ENCODE results near the gene NKPD1. TPM values are rescaled to one million over a fixed set of nuclear protein-coding genes. Genes with fewer than 3 reads are reported as not detected.
A peak's percentile ranks its signal among the peaks of the same experiment; 100 is the strongest.

NKPD1 gene
- total and polyA plus RNA-seq, 9 of the 15 experiments (the other 6 are each of a cell fraction or from before 2014, with no cell fraction given) = 0.03 to 0.09 (median 0.04) TPM; not detected in 5

GRCh38 chr19:45150751-45151281 is 10.0 kb downstream of the NKPD1 start (continued):
- no peak for TF ChIP-seq ZBTB9 (CRISPR knock-in tag; IDR thresholded peaks at IDR 0.05)
- TF ChIP-seq GTF2B (IDR thresholded peaks at IDR 0.05; ENCODE audit: extremely low read depth, insufficient read length) = no peak
- no peak for TF ChIP-seq ZBTB49 (CRISPR knock-in tag; IDR thresholded peaks at IDR 0.05; ENCODE audit: borderline replicate concordance)
- 0 out of 2 replicates have a peak, but pooled peaks have one; percentile 22 for TF ChIP-seq POLR2A (conservative IDR thresholded peaks at IDR 0.05)
- no peak for TF ChIP-seq TCF3 (CRISPR knock-in tag; IDR thresholded peaks at IDR 0.05)
- TF ChIP-seq ZNF639 (CRISPR knock-in tag; conservative IDR thresholded peaks at IDR 0.05 in 1 of 2, IDR thresholded peaks at IDR 0.05 in 1 of 2) = no peak
- TF ChIP-seq SPI1 (IDR thresholded peaks at IDR 0.05; ENCODE audit: borderline replicate concordance, low read depth, low read length) = 0 out of 2 replicates have a peak, but pooled peaks have one; percentile 1
- TF ChIP-seq CHCHD3 (CRISPR knock-in tag; IDR thresholded peaks at IDR 0.05) = no peak
- TF ChIP-seq MYC (IDR thresholded peaks at IDR 0.05; ENCODE audit: low read depth, low read length) = no peak
- no peak for TF ChIP-seq MYC (CRISPR knock-in tag; IDR thresholded peaks at IDR 0.05; ENCODE audit: borderline replicate concordance, low read depth)
- TF ChIP-seq ZNF232 (CRISPR knock-in tag; IDR thresholded peaks at IDR 0.05) = no peak
- TF ChIP-seq XRCC3 (IDR thresholded peaks at IDR 0.05) = no peak
- TF ChIP-seq CBX5 (IDR thresholded peaks at IDR 0.05; ENCODE audit: borderline replicate concordance, low read depth) = no peak
- no peak for TF ChIP-seq ZNF354B (CRISPR knock-in tag; IDR thresholded peaks at IDR 0.05)
- TF ChIP-seq TFAP4 (CRISPR knock-in tag; IDR thresholded peaks at IDR 0.05; ENCODE audit: borderline replicate concordance) = 0 out of 2 replicates have a peak, but pooled peaks have one; percentile 22
- TF ChIP-seq ZFP36 (IDR thresholded peaks at IDR 0.05; ENCODE audit: low read depth, low read length, partially characterized antibody) = no peak
- TF ChIP-seq MEIS2 (IDR thresholded peaks at IDR 0.05; ENCODE audit: partially characterized antibody) = no peak
- TF ChIP-seq NCOA2 (IDR thresholded peaks at IDR 0.05; ENCODE audit: partially characterized antibody in 2 of 2) = no peak
- TF ChIP-seq FOXK2 (conservative IDR thresholded peaks at IDR 0.05 in 1 of 2, IDR thresholded peaks at IDR 0.05 in 1 of 2; ENCODE audit: low read depth in 2 of 2) = no peak
- peak; percentile 88 for TF ChIP-seq NFIC (IDR thresholded peaks at IDR 0.05)

Data from K562 (cell line).